ENCODE results near the gene SEZ6. TPM values are rescaled to one million over a fixed set of nuclear protein-coding genes. Genes with fewer than 3 reads are reported as not detected.

SEZ6 gene
- total and polyA plus RNA-seq, 11 donors = 0.25 TPM; not detected in 10

DNA sequence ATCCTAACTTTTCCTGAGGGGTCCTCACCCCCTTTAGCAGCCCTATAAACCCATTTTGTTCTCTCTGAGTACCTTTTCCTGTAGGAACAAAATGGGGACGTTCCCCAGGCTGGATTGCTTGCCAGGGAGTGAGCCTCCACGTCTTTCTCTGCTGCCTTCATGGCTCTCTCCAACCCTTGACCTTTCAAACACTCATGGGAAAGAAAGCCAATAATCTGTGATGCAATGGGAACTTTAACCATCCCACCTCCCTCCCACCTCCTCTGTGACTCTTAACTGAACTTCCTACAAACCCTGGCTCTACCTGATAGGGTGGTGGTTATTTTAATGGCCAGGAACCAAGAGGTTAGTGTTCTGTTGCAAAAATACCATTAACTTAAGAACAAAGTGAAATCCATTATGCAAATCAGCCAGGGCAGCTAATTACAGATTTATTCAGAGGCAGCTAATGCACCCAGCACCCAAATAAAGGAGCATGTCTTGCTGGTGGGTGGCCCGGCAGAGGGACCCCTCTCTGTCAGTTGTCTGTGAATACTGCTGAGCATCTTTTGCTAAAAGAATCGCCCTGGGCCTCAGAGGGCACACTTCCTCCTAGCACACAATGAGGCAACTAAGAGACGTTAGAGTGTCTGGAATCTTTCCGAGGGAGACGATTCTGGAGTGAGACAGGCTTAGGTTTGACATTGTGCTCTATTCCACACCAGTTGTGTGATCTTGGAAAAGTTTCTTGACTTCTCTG, 40.1 kb upstream of the SEZ6 start:
- TF ChIP-seq, protein P1, sequence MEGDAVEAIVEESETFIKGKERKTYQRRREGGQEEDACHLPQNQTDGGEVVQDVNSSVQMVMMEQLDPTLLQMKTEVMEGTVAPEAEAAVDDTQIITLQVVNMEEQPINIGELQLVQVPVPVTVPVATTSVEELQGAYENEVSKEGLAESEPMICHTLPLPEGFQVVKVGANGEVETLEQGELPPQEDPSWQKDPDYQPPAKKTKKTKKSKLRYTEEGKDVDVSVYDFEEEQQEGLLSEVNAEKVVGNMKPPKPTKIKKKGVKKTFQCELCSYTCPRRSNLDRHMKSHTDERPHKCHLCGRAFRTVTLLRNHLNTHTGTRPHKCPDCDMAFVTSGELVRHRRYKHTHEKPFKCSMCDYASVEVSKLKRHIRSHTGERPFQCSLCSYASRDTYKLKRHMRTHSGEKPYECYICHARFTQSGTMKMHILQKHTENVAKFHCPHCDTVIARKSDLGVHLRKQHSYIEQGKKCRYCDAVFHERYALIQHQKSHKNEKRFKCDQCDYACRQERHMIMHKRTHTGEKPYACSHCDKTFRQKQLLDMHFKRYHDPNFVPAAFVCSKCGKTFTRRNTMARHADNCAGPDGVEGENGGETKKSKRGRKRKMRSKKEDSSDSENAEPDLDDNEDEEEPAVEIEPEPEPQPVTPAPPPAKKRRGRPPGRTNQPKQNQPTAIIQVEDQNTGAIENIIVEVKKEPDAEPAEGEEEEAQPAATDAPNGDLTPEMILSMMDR (IDR thresholded peaks at IDR 0.05) = no peak
- no peak for TF ChIP-seq POLR2A (IDR thresholded peaks at IDR 0.05)
- 60 to 77% (median 69%) methylated on average over 7 of the region's 7 CpGs for WGBS, 4 donors
- DNase-seq (no peak), ATAC-seq (no peak)
- Histone ChIP-seq H3K4me3 (no peak overlapping the region), H3K27ac (no peak overlapping the region), H3K4me1 (peaks cover 0 to 40% (median 3%) of the 10 kb centered on the region in 12 donors), H3K36me3 (no peaks in the 10 kb centered on the region), H3K9me3 (no peaks in the 10 kb centered on the region), H3K27me3 (peaks cover 0 to 8% (median 0%) of the 10 kb centered on the region in 9 donors)
- intact Hi-C loops (cut with DNase I) = no loop called here

DNA sequence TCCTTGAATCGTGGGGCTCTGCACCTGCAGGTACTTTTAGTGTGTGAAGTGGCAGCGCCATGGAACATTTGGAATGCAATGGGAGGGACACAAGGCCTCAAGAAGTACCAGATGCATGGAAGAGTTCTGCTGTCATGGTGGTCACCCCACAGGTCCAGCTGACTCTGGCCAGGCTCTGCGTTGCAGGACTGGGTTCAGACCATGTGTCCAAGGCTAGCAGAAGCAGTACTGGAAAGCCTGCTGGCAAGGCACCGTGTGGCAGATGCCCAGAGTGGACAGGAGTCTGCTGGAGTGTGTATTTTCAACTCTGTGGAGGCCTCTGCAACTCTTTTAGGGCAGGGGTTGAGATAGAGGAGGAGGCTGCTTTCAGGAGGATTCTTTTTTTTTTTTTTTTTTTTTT, 39.2 kb upstream of the SEZ6 start:
- 86 to 100% (median 95%) methylated on average over 4 of the region's 4 CpGs for WGBS, 4 donors
- no peak for ATAC-seq
- intact Hi-C loops (cut with DNase I) = no loop called here
- Histone ChIP-seq H3K36me3 (no peaks in the 10 kb centered on the region), H3K4me3 (no peak overlapping the region), H3K27ac (no peak overlapping the region), H3K27me3 (peaks cover 0 to 8% (median 0%) of the 10 kb centered on the region in 9 donors), H3K9me3 (no peaks in the 10 kb centered on the region), H3K4me1 (peaks cover 0 to 40% (median 3%) of the 10 kb centered on the region in 12 donors)
- TF ChIP-seq, protein P1 (IDR thresholded peaks at IDR 0.05) = no peak
- TF ChIP-seq POLR2A (IDR thresholded peaks at IDR 0.05) = no peak
- no peak for DNase-seq

DNA sequence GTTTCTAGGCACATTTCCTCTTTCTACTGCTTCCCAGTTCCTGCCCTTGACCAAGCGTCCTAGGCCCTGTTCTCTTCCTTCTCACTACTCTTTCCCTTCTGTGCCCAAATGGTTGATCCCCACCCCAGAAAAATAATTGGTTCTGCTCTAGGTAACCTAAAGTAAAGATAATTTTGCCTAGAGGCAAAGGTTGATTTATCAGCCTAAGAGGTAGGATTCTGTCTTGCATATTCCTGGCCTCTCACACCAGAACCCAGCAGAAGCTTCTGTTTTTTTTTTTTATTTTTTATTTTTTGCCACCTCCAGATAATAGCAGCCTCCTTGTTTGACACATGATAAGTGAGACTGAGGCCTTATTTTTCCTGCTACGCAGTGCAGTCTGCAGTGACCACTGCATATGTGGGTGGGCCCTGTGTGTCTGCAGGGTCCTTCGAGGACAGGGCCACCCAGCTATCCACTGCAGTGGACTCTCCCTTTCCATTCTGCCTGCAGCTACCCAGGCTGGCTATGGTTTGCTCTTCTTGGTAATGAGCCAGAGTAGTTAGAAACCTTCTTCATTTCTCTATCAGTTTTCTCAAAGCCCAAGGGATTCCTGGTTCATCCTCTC, 37.8 kb upstream of the SEZ6 start:
- intact Hi-C loops (cut with DNase I) = no loop called here
- H3K9me3 ChIP-seq = no peaks in the 10 kb centered on the region
- no peak overlapping the region for H3K4me3 ChIP-seq
- 76 to 92% (median 87%) methylated on average over 3 of the region's 3 CpGs for WGBS, 4 donors
- no peak for TF ChIP-seq POLR2A (IDR thresholded peaks at IDR 0.05)
- TF ChIP-seq, protein P1 (IDR thresholded peaks at IDR 0.05) = no peak
- H3K4me1 ChIP-seq = peaks cover 0 to 40% (median 3%) of the 10 kb centered on the region in 12 donors
- no peaks in the 10 kb centered on the region for H3K36me3 ChIP-seq
- H3K27me3 ChIP-seq = peaks cover 0 to 14% (median 0%) of the 10 kb centered on the region in 9 donors
- no peak for ATAC-seq
- no peak for DNase-seq
- peak overlapping the region in 1 of 12 donors; percentile 89 for H3K27ac ChIP-seq

Data from heart left ventricle (tissue), 16 donors.